NCI-H2107 (cell line): ENCODE data around the gene ARL17A.
"Not testable (repeated sequence)": the region's sequence is repeated elsewhere in the genome, so short reads cannot be mapped to it uniquely, and the experiment has no call there.

ENCODE experiments used
- DNase-seq: peaks from one replicate; lab custom pipeline; 2025; lab: John Stamatoyannopoulos, UW

ARL17A gene

DNA sequence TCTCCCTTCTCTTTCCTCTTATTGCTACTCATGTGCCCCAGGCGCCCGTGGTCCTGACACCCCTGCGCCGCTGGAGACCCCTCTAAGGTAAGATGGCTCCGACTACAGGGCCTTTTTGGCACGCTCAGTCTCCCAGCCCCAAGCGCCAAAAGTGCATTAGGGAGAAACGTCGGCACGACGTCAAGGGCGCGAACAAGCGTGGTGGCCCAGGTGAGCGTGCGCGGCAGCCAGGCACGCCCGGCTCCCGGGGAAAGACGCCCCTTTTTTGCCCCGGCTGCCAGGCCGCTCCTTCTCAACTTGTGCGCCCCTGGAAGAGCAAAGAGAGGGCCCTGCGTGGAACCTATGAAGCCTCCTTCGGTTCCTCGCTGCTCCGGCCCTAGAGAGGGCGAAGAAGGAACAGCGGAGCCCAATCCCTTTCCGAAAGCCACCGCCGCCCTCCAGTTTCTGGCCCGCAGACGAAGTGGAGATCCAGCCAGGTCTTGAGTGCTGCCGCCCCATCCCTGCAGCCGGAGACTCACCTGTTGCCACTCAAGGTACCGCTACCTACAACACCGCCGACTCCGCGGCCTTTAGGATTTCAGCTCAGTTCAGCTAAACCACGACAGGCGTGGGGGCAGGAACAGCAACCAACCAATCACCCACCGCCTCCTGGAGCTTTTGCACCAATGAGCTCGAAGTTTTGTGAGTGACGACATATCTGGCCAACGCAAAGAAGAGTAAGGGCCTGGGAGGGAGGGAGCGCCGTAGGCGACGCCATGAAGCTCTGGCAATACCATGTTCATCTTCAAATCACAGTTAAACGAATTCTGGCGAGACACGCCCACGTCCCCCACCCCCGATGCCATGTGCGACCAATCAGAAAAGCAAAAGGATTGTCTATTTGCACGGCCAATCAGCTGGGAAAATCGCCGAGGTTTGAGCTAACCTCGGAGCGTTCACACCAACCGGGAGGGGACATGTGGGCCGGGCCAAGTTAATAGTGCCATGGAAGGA is at the start of gene ARL17A:
Gene ARL17A (minus strand): TSS at position 609 of the 993 bp plus-strand sequence. CDS start 3,369 bp downstream, outside the sequence.
- not testable (repeated sequence) for DNase-seq

GRCh38 chr17:46628753-46629436 is 49.4 kb upstream of the ARL17A start:
- DNase-seq = not testable (repeated sequence)

DNA sequence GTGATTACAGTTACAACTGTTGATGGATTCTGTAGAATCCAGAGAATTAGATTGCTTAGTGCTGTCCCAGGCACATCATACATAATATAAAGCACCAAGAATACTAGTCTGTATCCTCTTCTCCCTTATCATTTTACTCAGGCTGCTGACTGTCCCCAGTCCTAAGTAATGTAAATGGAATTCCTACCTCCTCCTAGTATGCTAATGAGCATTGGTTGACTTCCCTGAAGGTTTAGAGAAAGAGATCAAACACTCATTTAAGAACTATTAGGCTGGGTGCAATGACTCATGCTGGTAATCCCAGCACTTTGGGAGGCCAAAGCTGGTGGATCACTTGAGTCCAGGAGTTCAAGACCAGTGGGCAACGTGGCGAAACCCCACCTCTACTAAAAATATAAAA is 48.0 kb upstream of the ARL17A start:
- DNase-seq = not testable (repeated sequence)

DNA sequence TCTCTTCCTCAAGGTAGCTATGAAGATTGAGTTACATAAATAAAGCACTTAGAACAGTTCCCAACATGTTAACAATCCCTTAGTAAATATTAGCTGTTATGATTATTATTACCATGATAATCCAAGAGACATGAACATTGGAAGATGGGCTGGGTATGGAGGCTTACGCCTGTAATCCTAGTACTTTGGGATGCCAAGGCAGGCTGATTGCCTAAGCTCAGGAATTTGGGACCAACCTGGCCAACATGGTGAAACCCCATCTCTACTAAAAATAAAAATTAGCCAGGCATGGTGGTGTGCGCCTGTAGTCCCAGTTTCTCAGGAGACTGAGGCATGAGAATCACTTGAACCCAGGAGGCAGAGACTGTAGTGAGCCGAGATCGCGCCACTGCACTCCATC is 45.2 kb upstream of the ARL17A start:
- DNase-seq = not testable (repeated sequence)

DNA sequence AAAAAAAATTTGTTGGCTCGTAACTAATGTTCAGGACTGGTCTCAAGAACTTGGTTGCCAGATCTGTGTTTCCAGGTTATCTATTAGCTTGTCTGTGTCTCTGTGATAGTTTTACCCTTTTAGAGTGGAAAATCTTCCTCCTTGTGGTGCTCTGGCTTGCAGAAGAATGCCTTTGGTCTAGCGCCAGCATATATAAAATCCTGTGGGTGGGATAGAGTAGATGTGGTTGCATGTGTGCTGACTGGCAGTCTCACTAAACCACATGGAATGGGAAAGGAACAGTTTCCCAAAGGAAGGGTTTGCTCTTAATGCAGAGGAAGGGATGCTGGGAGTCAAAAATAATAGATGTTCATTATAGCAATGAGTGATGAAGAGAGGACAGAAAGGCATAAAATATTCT is 44.3 kb upstream of the ARL17A start:
- DNase-seq = not testable (repeated sequence)

DNA sequence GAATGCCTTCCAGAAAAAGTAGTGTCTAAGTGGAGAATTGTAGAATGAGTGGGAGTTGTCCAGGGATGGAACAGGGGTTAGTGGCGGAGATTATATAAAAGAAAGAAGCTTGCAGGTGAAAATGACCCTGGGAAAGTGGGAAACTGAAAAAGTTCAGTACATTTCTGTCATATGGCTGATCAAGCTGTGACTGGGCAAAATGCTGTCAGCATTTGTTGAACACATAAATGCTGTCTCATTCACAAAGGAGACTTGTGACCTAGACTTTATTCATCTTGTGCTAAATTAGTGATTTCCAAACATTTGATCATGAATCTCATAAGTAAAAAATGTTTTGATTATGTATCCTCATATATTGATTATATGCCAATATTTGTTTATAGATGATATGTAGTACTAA is 39.5 kb upstream of the ARL17A start:
- DNase-seq = not testable (repeated sequence)

DNA sequence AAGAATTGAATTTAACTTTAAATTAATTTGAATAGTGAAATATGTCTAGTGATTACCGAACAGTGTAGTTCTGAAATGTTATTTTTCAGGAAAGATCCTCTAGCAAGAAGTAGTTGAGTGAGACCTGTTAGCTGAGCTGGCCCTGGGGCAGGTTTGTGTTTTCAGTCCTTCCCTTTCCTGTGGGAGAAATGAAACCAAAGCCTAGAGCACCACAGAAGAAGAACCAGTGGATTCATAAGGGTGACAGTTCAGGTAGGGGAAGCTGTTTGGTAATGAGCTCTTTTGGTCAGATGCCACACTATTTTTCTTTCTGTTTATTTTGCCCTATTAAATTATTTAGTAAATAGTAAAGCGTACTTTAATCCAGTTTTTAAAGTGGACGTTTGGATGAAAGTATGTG is 37.6 kb upstream of the ARL17A start:
- not testable (repeated sequence) for DNase-seq

DNA sequence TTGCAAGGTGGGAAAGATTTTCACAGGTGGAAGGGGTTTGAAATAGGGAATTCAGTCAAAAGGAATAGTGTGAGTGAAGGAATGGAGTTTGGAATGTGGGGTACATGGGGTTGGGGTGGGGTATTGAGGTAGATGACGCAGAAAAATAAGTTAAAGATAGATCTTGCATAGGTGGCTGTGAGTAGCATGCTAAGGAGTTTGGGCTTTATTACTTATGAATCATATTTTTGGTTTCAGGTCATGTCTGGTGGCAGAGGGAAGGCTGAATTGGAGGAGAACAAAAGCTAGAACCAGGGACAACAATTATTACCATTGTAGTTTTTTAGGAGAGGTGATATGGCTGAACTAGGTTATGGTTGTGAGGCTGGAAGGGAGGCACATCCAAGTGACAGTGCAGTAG is 34.4 kb upstream of the ARL17A start:
- not testable (repeated sequence) for DNase-seq

DNA sequence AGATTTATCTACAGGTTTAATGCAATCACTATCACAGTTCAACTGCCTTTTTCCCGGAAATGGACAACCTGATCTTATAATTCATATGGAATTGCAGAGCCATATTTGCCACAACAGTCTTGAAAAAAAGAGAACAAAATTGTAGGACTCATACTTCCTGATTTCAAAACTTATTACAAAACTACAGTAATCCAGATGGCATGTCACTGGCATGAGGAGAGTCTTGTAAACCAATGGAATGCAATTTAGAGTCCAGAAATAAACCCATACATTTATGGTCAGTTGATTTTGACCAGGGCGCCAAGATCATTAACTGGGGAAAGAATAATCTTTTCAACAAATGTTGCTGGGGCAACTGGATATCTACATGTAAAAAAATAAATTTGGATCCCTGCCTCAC is 31.8 kb upstream of the ARL17A start:
- DNase-seq = not testable (repeated sequence)

DNA sequence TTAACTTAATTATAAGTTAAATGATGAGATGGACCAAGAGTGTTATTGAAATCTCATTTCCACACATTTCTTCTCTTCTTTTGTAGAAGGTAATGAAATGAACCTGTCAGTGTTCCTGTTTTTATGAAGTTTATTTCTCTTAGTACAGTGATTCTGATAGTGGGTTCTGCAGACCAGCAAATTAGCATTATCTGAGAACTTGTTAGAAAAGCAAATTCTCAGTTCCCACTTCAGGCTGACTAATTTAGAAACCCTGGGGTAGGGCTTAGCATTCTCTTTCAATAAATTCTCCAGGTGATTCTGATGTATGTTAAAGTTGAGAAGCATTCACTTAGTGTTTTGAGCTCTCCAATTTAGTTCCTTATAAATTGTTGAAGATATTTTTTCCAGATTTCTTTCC is 23.6 kb upstream of the ARL17A start:
- not testable (repeated sequence) for DNase-seq

- not testable (repeated sequence) for DNase-seq
These were observed 21.3 kb upstream of the ARL17A start for GRCh38 chr17:46600767-46601166.

DNA sequence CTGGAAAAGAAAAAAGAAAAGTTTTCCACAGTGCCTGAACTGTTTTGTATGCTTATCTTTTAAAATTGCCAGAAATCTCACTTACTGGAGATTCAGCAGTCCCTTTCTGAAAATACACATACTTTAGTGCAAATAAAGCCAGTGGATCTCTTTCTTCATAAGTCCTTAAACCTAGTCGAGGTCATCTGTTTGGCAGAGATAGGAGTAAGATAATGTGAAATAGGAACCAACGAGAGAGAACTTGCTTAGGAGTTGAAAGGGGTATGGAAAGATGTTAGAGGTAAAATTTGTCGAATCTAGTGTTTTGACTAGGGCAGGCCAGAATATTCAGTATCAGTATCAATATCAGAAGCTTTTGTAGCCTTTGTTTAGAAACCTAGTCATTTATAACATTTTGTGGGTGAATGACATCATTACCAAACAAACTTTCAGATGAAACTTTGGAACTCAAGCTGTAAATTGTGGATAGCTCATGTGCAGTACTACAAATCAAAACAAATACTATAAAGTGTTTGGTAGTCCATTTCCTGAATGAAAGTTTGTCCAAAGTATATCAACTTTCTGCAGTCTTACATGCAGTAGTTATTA is 18.9 kb upstream of the ARL17A start:
- not testable (repeated sequence) for DNase-seq

GRCh38 chr17:46591332-46591731 is 11.8 kb upstream of the ARL17A start:
- not testable (repeated sequence) for DNase-seq

- not testable (repeated sequence) for DNase-seq
These were observed 11.0 kb upstream of the ARL17A start, which contains the start of gene NSF for GRCh38 chr17:46590157-46591146. TSS of gene NSF (plus strand) at chr17:46590669. CDS start at chr17:46590776, 107 bp downstream.

DNA sequence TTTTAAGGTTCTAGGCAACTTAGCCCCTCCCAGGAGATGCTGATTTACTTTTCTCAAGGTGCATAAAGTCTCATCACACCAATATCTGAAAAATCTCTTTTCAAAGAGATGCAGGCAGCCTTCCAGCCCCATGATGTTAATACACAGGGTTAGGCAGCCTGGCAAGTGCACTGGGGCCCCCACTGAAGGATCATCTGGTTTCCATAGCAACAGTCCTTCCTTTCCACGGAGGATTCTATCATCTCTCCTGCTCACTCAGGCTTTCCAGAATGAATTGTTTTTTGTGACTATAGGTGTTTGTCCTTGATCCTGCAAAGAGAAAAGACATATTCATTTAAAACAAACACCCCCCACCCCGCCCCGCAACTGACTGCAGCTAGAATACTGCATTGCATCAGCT is 6.0 kb upstream of the ARL17A start:
- not testable (repeated sequence) for DNase-seq

DNA sequence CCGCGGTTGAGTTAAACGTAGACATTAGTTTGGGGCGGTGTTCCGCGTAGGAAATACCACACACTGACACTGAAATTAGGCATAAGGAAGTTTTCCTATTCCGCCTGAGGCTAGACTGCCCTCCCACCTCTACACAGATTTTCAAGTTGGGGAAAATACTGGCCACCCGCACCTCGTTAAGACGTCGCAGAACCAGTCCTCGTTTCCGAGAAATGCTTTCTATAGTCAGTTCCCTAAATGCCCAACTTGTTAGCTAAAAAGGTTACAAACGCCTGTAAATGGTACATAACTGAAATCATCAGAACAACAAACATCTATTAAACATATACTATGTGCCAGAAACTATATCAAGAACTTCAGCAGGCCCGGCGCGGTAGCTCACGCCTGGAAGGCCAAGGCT is 591 bp upstream of the ARL17A start:
- DNase-seq = not testable (repeated sequence)

DNA sequence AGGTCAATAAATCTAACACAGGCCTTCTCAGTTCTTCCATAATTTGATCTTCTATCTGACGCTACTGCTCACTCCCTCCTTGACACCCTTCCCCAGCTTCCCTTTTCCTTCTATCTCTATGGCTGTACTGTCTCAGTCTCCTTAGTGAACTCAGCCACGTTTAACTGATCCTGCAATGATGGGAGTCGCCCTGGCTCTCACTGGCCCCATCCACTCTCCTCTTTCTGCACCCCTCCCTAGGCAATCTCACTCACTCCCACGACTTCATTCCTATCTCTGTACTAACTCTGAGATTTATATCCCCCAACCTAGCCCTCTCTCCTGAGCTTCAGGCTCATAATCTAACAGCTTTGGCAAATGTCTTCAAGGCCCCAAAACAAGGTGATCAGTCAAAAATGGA is 7.7 kb downstream of the ARL17A start:
- not testable (repeated sequence) for DNase-seq

- not testable (repeated sequence) for DNase-seq
These were observed 12.5 kb downstream of the ARL17A start for GRCh38 chr17:46566980-46567379.

- not testable (repeated sequence) for DNase-seq
These were observed 13.2 kb downstream of the ARL17A start for GRCh38 chr17:46566284-46566683.

DNA sequence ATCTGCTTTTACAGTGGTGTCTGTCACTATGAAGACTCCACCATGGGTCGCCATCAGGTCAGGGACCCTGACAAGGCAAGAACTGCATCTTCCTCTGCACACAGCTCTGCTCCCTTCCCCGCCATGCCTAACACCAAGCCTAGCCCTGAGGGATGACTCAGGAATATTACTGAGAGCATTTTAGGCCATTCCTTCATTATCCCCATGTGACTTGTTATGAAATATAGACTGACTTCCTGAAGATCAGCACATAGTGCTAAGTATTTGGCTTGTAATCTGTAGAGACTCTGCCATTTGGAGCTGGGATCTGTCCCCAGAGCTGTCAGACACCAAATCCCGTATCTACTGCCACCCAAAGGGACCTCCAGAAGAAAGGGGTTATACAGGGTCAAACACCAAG is 19.4 kb downstream of the ARL17A start:
- not testable (repeated sequence) for DNase-seq

- not testable (repeated sequence) for DNase-seq
These were observed 20.3 kb downstream of the ARL17A start for GRCh38 chr17:46559155-46559554.
